Measurements from ENCODE around the gene PIGR. TPM values are rescaled to one million over a fixed set of nuclear protein-coding genes. Genes with fewer than 3 reads are reported as not detected.

The PIGR gene
- total and polyA plus RNA-seq, 10 of the 15 experiments (the other 5 are each of a cell fraction or from before 2014, with no cell fraction given): 0.96 to 7.6 (median 1.8) TPM

DNA sequence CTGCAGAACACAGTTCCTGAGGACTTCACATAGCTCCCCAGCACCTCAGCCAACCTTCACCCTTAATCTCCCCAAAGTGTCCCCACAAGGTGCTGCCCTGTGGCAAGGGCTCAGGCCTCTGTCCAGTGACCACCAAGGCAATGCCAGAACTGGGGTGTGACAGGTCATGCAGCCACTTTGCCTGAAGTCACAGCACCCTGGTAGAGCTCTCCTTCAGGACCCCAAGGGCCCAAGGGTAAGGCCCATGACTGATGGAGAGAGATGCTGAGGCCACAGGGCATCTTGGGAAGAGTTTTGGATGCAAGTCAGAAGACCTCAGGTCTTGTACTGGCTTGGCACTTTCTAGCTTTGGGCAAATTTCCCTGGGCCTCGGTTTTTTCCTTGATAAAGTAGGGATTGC lies 23.7 kb downstream of the PIGR start:
- RAD21 ChIA-PET (ENCODE audit: unreplicated experiment): interaction anchor here (0.6 to 12.9 kb wide), 11 partner anchors 8 to 1251 kb away, joined by 3 to 371 read pairs (median 6); partner anchors contain the start of genes DYRK3 and IL19
- H3K4me3 ChIP-seq: peak overlapping the region; percentile 86
- H3K27ac ChIP-seq (ENCODE audit: control insufficient read depth, insufficient read depth): peak overlapping the region; percentile 99
- no peaks in the 10 kb centered on the region for H3K27me3 ChIP-seq (replicated peaks in 1 of 2; ENCODE audit: control insufficient read depth in 2 of 2, insufficient read depth in 2 of 2, low read length in 1 of 2)
- in situ Hi-C loops (cut with MboI) (loop anchor here (10.0 kb wide), 1 partner anchor 412 kb away; no protein-coding TSS in a partner anchor), intact Hi-C loops (cut with micrococcal nuclease; ENCODE audit: unreplicated experiment) (loop anchor here (5.0 kb wide), 2 partner anchors 205 to 240 kb away; partner anchors contain the start of gene MAPKAPK2)
- TF ChIP-seq SUZ12 (IDR thresholded peaks at IDR 0.05; ENCODE audit: unreplicated experiment) (no peak), BRCA1 (IDR thresholded peaks at IDR 0.05; ENCODE audit: low read depth, low read length) (peak; percentile 35; the same call in 1 of the 2 replicates), ZBTB40 (IDR thresholded peaks at IDR 0.05; ENCODE audit: borderline replicate concordance) (peak; percentile 11; the same call in 1 of the 2 replicates)
- no peaks in the 10 kb centered on the region; a peak in 1 of 4 replicates for H3K36me3 ChIP-seq (ENCODE audit: control insufficient read depth in 2 of 2, insufficient read depth in 2 of 2, low read length in 1 of 2)
- POLR2A ChIA-PET: interaction anchor here (1.1 to 12.2 kb wide), 9 partner anchors 8 to 427 kb away, joined by 3 to 222 read pairs (median 6); partner anchors contain the start of genes IL10 and IL19
- CTCF ChIA-PET: interaction anchor here (1.3 to 12.9 kb wide), 11 partner anchors 9 to 288 kb away, joined by 3 to 643 read pairs (median 7); partner anchors contain the start of gene FCAMR
- no peak for ATAC-seq
- no peak for DNase-seq (ENCODE audit: low read depth, low spot score)
- SMC1A ChIA-PET (ENCODE audit: uncharacterized antibody, unreplicated experiment): interaction anchor here (1.1 to 12.6 kb wide), 9 partner anchors 9 to 288 kb away, joined by 3 to 431 read pairs (median 8); partner anchors contain the start of genes DYRK3, IL10 and IL19
- no peaks in the 10 kb centered on the region for H3K9me3 ChIP-seq (replicated peaks; ENCODE audit: control insufficient read depth, insufficient read depth, low read length)
- WGBS (ENCODE audit: insufficient coverage, insufficient replicate concordance, low lambda C conversion rate, missing lambda C conversion rate): 5% methylated on average over 1 of the region's 1 CpG
- no peak overlapping the region for H2AFZ ChIP-seq (ENCODE audit: control insufficient read depth, low read depth, low read length)
- no TSS peak for BruUV-seq (replicated peaks)
- H3K9ac ChIP-seq (ENCODE audit: control insufficient read depth, insufficient read depth, low read length): peak overlapping the region; percentile 94
- no peak for FAIRE-seq
- H3K4me1 ChIP-seq (ENCODE audit: control insufficient read depth, insufficient read depth, low read length): peaks cover 46% of the 10 kb centered on the region
- H3K79me2 ChIP-seq (ENCODE audit: control insufficient read depth, insufficient read depth, low read length): peaks cover 69% of the 10 kb centered on the region
- peak overlapping the region; percentile 95 for H3K4me2 ChIP-seq (ENCODE audit: control insufficient read depth, insufficient read depth)
- no peaks in the 10 kb centered on the region for H4K20me1 ChIP-seq (ENCODE audit: control insufficient read depth, insufficient read depth)
